GM15510 (cell line): ENCODE data around the gene ICOSLG.
A peak's percentile ranks its signal among the peaks of the same experiment; 100 is the strongest.

ENCODE experiments used
- POLR2A ChIP-seq: IDR thresholded peaks from 3 replicates; pipeline ENCODE4 v1.6.1; 2011; ENCODE audit warnings: borderline replicate concordance; ENCODE audit not compliant: insufficient read length; ENCODE audit errors: extremely low read depth

The ICOSLG gene

DNA sequence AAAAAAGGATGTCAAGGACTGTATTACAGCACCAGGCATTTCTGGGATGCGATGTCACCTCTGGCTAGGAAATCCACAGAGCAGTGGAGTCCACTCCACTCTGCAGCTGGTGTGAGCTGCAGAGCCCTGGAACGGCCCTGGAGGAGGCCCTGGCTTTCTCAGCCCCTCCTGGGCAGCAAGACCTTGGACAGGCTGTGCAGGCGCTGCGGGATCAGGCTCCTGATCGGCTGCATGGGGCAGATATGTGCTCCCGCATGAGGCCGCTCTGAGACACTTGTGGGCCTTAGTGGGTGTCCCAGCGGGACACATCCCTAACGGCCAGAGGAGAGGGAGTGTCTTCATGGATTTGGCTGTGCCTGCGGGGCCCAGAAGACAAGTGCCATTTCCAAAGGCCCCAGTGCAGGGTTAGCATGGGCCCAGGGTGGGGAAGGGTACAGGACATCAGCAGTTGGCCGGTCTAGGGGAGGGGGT lies 14.8 kb upstream of the ICOSLG start:
- TF ChIP-seq POLR2A: no peak

DNA sequence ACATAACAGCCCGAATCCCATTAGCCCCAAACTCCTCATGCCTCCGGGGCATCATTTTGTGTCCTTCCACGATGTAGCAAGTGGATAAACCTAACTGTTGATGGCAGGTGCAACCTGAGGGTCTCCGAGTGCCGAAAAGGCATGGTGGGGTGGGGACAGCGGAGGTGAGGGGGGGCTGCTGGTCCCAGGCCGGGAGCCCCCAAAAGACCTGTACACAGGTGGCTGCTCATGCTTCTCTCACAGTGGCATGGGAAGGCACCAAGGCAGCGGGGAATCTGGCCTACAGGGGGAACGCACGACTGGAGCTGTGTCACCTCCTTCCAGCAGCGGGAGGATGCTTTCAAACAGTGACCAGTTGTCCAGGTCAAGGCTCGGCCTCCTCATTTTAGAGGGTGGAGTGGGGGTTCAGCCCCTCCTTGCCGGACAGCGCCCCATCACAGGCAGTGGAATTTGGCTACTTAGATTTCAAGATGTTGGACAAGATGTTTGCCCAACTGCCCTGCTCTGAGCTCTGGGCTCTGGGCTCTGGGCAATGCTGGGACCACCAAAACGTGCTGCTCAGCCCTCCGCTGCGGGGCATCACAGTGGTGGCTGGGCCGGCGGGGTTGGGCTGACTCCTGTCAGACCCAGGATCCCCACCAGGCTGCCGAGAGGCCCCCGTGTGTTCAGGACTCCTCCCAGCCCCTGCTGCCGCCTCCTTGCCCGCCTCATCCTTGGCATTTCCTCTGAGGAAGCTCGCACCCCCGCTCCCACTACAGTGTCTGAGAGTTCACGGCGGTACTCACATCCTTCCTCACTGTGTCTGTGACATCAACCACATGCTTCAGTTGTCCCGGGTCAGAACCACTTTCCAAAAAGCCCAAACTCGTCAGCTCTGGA lies 13.3 kb upstream of the ICOSLG start:
- no peak for TF ChIP-seq POLR2A

DNA sequence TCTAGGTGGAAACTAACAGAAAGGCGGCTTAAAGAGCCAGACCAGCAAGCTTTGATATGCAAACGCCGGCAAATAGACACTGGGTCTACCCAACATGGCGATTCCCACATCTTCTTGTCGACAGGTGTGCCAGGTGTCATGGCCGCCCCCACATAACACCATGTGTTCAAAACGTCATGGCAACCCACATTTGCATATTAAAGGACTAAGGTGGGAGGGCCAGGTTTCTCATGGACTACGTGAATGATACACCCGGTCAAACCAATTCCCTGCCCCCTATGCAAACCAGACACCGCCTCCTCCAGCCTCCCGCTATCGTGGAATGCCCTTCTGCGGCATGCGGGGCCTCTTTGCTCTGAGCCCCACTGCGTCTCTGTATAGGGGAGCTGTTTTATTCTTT lies 41.3 kb downstream of the ICOSLG start:
- TF ChIP-seq POLR2A: no peak

DNA sequence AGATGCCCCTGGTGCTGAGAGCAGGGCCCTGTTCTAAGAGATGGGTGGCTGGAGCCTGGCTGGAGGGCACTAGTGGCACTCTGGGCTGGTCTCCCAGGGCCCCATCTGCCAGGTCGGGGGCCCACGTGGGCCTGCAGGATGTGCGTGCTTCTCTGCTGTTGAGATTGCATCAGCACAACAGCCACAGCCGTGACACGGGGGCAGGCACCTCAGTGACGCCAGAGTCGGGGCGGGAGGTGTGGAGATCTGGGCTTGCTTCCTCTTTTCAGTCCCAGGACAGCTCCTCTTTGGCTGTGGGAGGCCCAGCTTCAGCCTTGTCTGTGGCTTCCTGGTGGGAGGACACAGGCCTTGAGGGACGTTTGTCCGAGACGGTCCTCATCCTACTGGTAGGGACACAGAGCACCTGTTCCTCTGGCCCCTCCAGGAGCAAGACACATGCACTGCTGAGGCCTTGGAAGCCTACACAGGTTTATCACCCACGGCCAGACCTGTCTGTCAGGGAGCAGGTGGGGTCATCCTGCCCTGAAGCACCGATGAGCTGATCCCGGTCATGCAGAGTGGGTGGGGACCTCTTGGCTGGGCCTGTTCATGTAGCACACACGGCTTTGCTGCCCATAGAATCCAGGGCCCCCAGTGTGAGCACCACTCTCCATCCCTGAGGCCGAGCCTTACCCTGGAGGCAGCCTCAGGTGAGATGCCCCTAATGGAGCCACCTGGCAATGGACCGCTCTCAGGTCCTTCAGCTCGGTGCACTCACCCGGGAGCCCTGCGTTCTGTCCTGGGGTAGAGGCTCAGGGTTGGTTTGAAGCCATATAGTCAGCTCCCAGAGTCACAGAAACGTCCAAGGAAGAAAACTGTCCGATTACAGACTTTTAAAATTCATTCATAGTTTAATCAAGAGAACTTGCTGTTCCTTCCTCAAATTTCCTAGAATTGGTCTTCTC lies 44.3 kb downstream of the ICOSLG start:
- peak; percentile 18 for TF ChIP-seq POLR2A
